ENCODE data around the gene SLC12A1. TPM values are rescaled to one million over a fixed set of nuclear protein-coding genes. Genes with fewer than 3 reads are reported as not detected.

Gene SLC12A1
- total RNA-seq, 6 experiments from 2014 or later = 1.2 to 2.1 TPM; not detected in 4

DNA sequence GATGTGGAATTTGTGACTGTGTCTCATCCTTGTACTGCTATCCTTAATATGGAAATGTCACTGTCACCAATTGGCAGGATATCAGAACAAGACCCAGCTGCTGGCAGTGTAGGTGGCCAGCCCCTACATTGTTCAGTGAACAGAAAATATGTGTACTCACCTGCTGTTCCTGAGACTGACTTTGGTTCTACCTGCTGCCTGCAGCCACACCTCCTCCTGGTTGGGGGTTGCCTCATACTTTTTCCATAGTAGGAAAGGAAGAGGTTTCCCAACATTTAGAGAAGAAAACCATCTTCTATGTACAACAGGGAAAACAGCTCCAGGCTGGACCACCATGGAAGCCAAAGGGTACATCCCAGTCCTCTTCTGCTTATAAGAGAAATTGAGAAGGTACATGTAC is 35.9 kb downstream of the SLC12A1 start:
- Histone ChIP-seq H3K27ac (no peak overlapping the region), H3K4me1 (no peaks in the 10 kb centered on the region), H3K9me3 (no peaks in the 10 kb centered on the region), H3K36me3 (no peaks in the 10 kb centered on the region), H3K27me3 (no peaks in the 10 kb centered on the region), H3K4me3 (no peak overlapping the region)
- ATAC-seq (no peak), DNase-seq (no peak)
- intact Hi-C loops (cut with DNase I) = no loop called here
- TF ChIP-seq, protein P1, sequence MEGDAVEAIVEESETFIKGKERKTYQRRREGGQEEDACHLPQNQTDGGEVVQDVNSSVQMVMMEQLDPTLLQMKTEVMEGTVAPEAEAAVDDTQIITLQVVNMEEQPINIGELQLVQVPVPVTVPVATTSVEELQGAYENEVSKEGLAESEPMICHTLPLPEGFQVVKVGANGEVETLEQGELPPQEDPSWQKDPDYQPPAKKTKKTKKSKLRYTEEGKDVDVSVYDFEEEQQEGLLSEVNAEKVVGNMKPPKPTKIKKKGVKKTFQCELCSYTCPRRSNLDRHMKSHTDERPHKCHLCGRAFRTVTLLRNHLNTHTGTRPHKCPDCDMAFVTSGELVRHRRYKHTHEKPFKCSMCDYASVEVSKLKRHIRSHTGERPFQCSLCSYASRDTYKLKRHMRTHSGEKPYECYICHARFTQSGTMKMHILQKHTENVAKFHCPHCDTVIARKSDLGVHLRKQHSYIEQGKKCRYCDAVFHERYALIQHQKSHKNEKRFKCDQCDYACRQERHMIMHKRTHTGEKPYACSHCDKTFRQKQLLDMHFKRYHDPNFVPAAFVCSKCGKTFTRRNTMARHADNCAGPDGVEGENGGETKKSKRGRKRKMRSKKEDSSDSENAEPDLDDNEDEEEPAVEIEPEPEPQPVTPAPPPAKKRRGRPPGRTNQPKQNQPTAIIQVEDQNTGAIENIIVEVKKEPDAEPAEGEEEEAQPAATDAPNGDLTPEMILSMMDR (IDR thresholded peaks at IDR 0.05) = no peak
- TF ChIP-seq POLR2A (IDR thresholded peaks at IDR 0.05) = no peak

- Histone ChIP-seq H3K36me3 (no peaks in the 10 kb centered on the region), H3K9me3 (no peaks in the 10 kb centered on the region), H3K27me3 (no peaks in the 10 kb centered on the region), H3K27ac (no peak overlapping the region), H3K4me3 (no peak overlapping the region), H3K4me1 (no peaks in the 10 kb centered on the region)
- ATAC-seq = no peak
- TF ChIP-seq, protein P1 (IDR thresholded peaks at IDR 0.05) = no peak
- no peak for TF ChIP-seq POLR2A (IDR thresholded peaks at IDR 0.05)
- WGBS (ENCODE audit: insufficient coverage, low coverage, low lambda C conversion rate, missing lambda C conversion rate) = 56% methylated on average over 4 of the region's 4 CpGs
- DNase-seq = no peak
- intact Hi-C loops (cut with DNase I) = no loop called here
Measured at GRCh38 chr15:48242535-48242934, 36.4 kb downstream of the SLC12A1 start.

- intact Hi-C loops (cut with DNase I) = no loop called here
- Histone ChIP-seq H3K27me3 (no peaks in the 10 kb centered on the region), H3K27ac (no peak overlapping the region), H3K36me3 (no peaks in the 10 kb centered on the region), H3K4me3 (no peak overlapping the region), H3K4me1 (no peaks in the 10 kb centered on the region), H3K9me3 (no peaks in the 10 kb centered on the region)
- no peak for TF ChIP-seq POLR2A (IDR thresholded peaks at IDR 0.05)
- TF ChIP-seq, protein P1 (IDR thresholded peaks at IDR 0.05) = no peak
- ATAC-seq (no peak), DNase-seq (no peak)
- WGBS (ENCODE audit: insufficient coverage, low coverage, low lambda C conversion rate, missing lambda C conversion rate) = 50% methylated on average over 1 of the region's 1 CpG
Measured at GRCh38 chr15:48244921-48245320, 38.8 kb downstream of the SLC12A1 start.

GRCh38 chr15:48248414-48248813 is 42.3 kb downstream of the SLC12A1 start:
- Histone ChIP-seq H3K36me3 (no peaks in the 10 kb centered on the region), H3K4me3 (no peak overlapping the region), H3K27ac (no peak overlapping the region), H3K9me3 (no peaks in the 10 kb centered on the region), H3K27me3 (no peaks in the 10 kb centered on the region), H3K4me1 (no peaks in the 10 kb centered on the region)
- DNase-seq (no peak), ATAC-seq (no peak)
- intact Hi-C loops (cut with DNase I) = no loop called here
- TF ChIP-seq, protein P1 (IDR thresholded peaks at IDR 0.05) = no peak
- no peak for TF ChIP-seq POLR2A (IDR thresholded peaks at IDR 0.05)
- 64% methylated on average over 5 of the region's 5 CpGs for WGBS (ENCODE audit: insufficient coverage, low coverage, low lambda C conversion rate, missing lambda C conversion rate)

DNA sequence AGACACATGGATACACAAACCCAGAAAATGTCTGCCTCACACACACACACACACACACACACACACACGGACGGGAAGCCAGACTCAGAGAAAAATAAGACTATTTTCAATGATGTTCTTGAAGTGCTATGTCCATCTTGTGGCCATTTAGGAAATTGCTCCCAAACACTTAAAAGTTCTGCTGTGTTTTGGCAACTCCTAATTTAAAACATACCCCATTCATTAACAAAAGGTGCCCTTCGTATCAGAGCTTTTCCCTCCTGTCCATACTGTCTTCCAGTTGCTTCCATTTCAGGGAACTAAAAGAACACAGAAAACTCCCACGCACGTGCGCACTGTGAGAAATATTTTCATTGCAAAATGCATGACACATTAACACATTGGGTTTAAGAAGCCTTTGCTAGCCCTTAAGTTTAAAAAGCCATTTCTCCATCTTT is 44.6 kb downstream of the SLC12A1 start:
- Histone ChIP-seq H3K27ac (no peak overlapping the region), H3K4me3 (no peak overlapping the region), H3K36me3 (no peaks in the 10 kb centered on the region), H3K9me3 (no peaks in the 10 kb centered on the region), H3K4me1 (no peaks in the 10 kb centered on the region), H3K27me3 (no peaks in the 10 kb centered on the region)
- TF ChIP-seq POLR2A (IDR thresholded peaks at IDR 0.05) = no peak
- TF ChIP-seq, protein P1 (IDR thresholded peaks at IDR 0.05) = peak; percentile 32 to 50 (median 44)
- ATAC-seq = peak; percentile 53 to 62 (median 58)
- WGBS (ENCODE audit: insufficient coverage, low coverage, low lambda C conversion rate, missing lambda C conversion rate) = 30% methylated on average over 6 of the region's 6 CpGs
- intact Hi-C loops (cut with DNase I) = no loop called here
- no peak for DNase-seq

Measured in right lobe of liver (tissue), 6 donors.